Neural cell (in vitro differentiated cells): ENCODE results near the gene ATG7. TPM values are rescaled to one million over a fixed set of nuclear protein-coding genes. Genes with fewer than 3 reads are reported as not detected.

ENCODE experiments used
- H2AFZ ChIP-seq: fragments of 200-600, 300-800 bp; sonication (generic), shearing (Covaris generic); 2 replicates; pipeline ENCODE4 v1.6.0; 2014; ENCODE audit warnings: low read depth, mild to moderate bottlenecking, antibody characterized with exemption, low read length, moderate library complexity
- H3F3A ChIP-seq: fragments of 200-600 bp; shearing (Covaris generic); 2 replicates; pipeline ENCODE4 v1.6.1; 2016; ENCODE audit warnings: mild to moderate bottlenecking, moderate library complexity, mixed read lengths, antibody characterized with exemption, low read length; ENCODE audit not compliant: insufficient read depth, poor library complexity, severe bottlenecking
- H3K27ac ChIP-seq: fragments of 200-600, 300-800 bp; sonication (generic), shearing (Covaris generic); 2 replicates; pipeline ENCODE4 v1.5.1; 2014; ENCODE audit warnings: mild to moderate bottlenecking, low read length, moderate library complexity
- H3K27me3 ChIP-seq: fragments of 300-800, 200-600 bp; sonication (generic), shearing (Covaris generic); 2 replicates; pipeline ENCODE4 v1.6.0; 2014; ENCODE audit warnings: mild to moderate bottlenecking, low read depth, low read length, moderate library complexity; ENCODE audit not compliant: insufficient read depth
- H3K36me3 ChIP-seq: fragments of 300-800, 200-600 bp; sonication (generic), shearing (Covaris generic); 2 replicates; pipeline ENCODE4 v1.5.1; 2014; ENCODE audit warnings: mild to moderate bottlenecking, antibody characterized with exemption, low read length, moderate library complexity; ENCODE audit not compliant: insufficient read depth
- H3K4me2 ChIP-seq: fragments of 300-800, 200-600 bp; sonication (generic), shearing (Covaris generic); 2 replicates; pipeline ENCODE4 v1.6.0; 2014; ENCODE audit warnings: mild to moderate bottlenecking, low read length
- H3K4me3 ChIP-seq: fragments of 300-800, 200-600 bp; sonication (generic), shearing (Covaris generic); 2 replicates; pipeline ENCODE4 v1.5.1; 2014; ENCODE audit warnings: mild to moderate bottlenecking, low read length, moderate library complexity
- H3K79me2 ChIP-seq: fragments of 200-600 bp; shearing (Covaris generic); replicated peaks from 2 replicates; pipeline ENCODE4 v1.6.0; 2014; ENCODE audit warnings: mild to moderate bottlenecking, low read length, moderate library complexity; ENCODE audit not compliant: insufficient read depth
- H3K9ac ChIP-seq: fragments of 300-800, 200-600 bp; sonication (generic), shearing (Covaris generic); 2 replicates; pipeline ENCODE4 v1.6.1; 2016; ENCODE audit warnings: mild to moderate bottlenecking, low read length, mixed read lengths
- H3K9me2 ChIP-seq: fragments of 200-600 bp; shearing (Covaris generic); 2 replicates; pipeline ENCODE4 v1.6.1; 2016; ENCODE audit warnings: mild to moderate bottlenecking, low read length, mixed read lengths; ENCODE audit not compliant: insufficient read depth
- H3K9me3 ChIP-seq: fragments of 200-600, 300-800 bp; sonication (generic), shearing (Covaris generic); 2 replicates; pipeline ENCODE4 v1.6.1; 2016; ENCODE audit warnings: mild to moderate bottlenecking, mixed run types, low read length, moderate library complexity, mixed read lengths
- H4K20me1 ChIP-seq: fragments of 200-600 bp; shearing (Covaris generic); 2 replicates; pipeline ENCODE4 v1.6.1; 2016; ENCODE audit warnings: mild to moderate bottlenecking, mixed run types; ENCODE audit not compliant: insufficient read depth
- EP300 ChIP-seq: fragments of 450-650 bp; conservative IDR thresholded peaks from 2 replicates; pipeline ENCODE4 v1.6.1; 2014; ENCODE audit warnings: antibody characterized with exemption, mild to moderate bottlenecking, moderate library complexity; ENCODE audit not compliant: poor library complexity, severe bottlenecking
- EZH2 ChIP-seq: fragments of 200-600, 300-800 bp; shearing (Covaris generic), sonication (generic); IDR thresholded peaks from 2 replicates; pipeline ENCODE4 v1.6.1; 2014; ENCODE audit warnings: antibody characterized with exemption, low read length, borderline replicate concordance, mild to moderate bottlenecking; ENCODE audit not compliant: insufficient read depth, poor library complexity, severe bottlenecking
- MXI1 ChIP-seq: fragments of 450-650 bp; conservative IDR thresholded peaks from 2 replicates; pipeline ENCODE4 v1.6.1; 2014; ENCODE audit warnings: antibody characterized with exemption, mild to moderate bottlenecking; ENCODE audit not compliant: poor library complexity, severe bottlenecking
- POLR2AphosphoS5 ChIP-seq: IDR thresholded peaks from 2 replicates; pipeline ENCODE4 v1.6.1; 2012
- RAD21 ChIP-seq: fragments of 450-650 bp; conservative IDR thresholded peaks from 2 replicates; pipeline ENCODE4 v1.6.1; 2014; ENCODE audit warnings: antibody characterized with exemption, mild to moderate bottlenecking, moderate library complexity
- SMC3 ChIP-seq: fragments of 450-650 bp; conservative IDR thresholded peaks from 2 replicates; pipeline ENCODE4 v1.6.1; 2014; ENCODE audit warnings: antibody characterized with exemption, mild to moderate bottlenecking, moderate library complexity; ENCODE audit not compliant: poor library complexity
- TAF1 ChIP-seq: IDR thresholded peaks from 2 replicates; pipeline ENCODE4 v1.6.1; 2012; ENCODE audit warnings: low read depth
- polyA plus RNA-seq: library from polyadenylated mRNA; depleted of rRNA; stranded (reverse); fragments of >200 nt; gene quantifications from 2 replicates; pipeline ENCODE4 v1.2.3, GENCODE V29; 2014
- TF ChIP-seq, protein P1 (sequence below): fragments of 450-650 bp; IDR thresholded peaks from 2 replicates; pipeline ENCODE4 v1.5.1; 2014; ENCODE audit warnings: antibody characterized with exemption, mild to moderate bottlenecking, moderate library complexity; ENCODE audit not compliant: poor library complexity, severe bottlenecking
- TF ChIP-seq, protein P2 (sequence below): IDR thresholded peaks from 2 replicates; pipeline ENCODE4 v1.6.1; 2012; ENCODE audit warnings: borderline replicate concordance

ATG7 gene
- polyA plus RNA-seq, 1 donor from 2014 or later, result 28.8 TPM

- no peaks in the 10 kb centered on the region for H3K9me2 ChIP-seq
- H3K36me3 ChIP-seq, result no peaks in the 10 kb centered on the region
- no peak overlapping the region for H2AFZ ChIP-seq
- H3K4me3 ChIP-seq, result no peak overlapping the region
- TF ChIP-seq POLR2AphosphoS5 (no peak), TAF1 (no peak), RAD21 (no peak), EZH2 (no peak)
- H3K4me2 ChIP-seq, result no peak overlapping the region
- peaks cover 66% of the 10 kb centered on the region for H3K79me2 ChIP-seq
- H4K20me1 ChIP-seq, result no peaks in the 10 kb centered on the region
- no peaks in the 10 kb centered on the region for H3K27me3 ChIP-seq
- peaks cover 4% of the 10 kb centered on the region for H3F3A ChIP-seq
- no peak overlapping the region for H3K9ac ChIP-seq
- H3K27ac ChIP-seq, result no peak overlapping the region
- H3K9me3 ChIP-seq, result no peaks in the 10 kb centered on the region
These were observed 311.4 kb downstream of the ATG7 start for GRCh38 chr3:11583638-11584046.

GRCh38 chr3:11584570-11584969 lies 312.4 kb downstream of the ATG7 start:
- peaks cover 59% of the 10 kb centered on the region for H3K79me2 ChIP-seq

More at GRCh38 chr3:11584570-11584969, 312.4 kb downstream of the ATG7 start:
- Histone ChIP-seq H3K4me3 (no peak overlapping the region), H3K9me2 (no peaks in the 10 kb centered on the region), H4K20me1 (no peaks in the 10 kb centered on the region), H3K36me3 (no peaks in the 10 kb centered on the region), H3K9me3 (no peaks in the 10 kb centered on the region), H3F3A (peaks cover 4% of the 10 kb centered on the region), H3K9ac (no peak overlapping the region), H2AFZ (no peak overlapping the region), H3K27ac (no peak overlapping the region), H3K4me2 (no peak overlapping the region), H3K27me3 (no peaks in the 10 kb centered on the region)
- TF ChIP-seq, protein P1, sequence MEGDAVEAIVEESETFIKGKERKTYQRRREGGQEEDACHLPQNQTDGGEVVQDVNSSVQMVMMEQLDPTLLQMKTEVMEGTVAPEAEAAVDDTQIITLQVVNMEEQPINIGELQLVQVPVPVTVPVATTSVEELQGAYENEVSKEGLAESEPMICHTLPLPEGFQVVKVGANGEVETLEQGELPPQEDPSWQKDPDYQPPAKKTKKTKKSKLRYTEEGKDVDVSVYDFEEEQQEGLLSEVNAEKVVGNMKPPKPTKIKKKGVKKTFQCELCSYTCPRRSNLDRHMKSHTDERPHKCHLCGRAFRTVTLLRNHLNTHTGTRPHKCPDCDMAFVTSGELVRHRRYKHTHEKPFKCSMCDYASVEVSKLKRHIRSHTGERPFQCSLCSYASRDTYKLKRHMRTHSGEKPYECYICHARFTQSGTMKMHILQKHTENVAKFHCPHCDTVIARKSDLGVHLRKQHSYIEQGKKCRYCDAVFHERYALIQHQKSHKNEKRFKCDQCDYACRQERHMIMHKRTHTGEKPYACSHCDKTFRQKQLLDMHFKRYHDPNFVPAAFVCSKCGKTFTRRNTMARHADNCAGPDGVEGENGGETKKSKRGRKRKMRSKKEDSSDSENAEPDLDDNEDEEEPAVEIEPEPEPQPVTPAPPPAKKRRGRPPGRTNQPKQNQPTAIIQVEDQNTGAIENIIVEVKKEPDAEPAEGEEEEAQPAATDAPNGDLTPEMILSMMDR, result no peak
- TF ChIP-seq, protein P2, sequence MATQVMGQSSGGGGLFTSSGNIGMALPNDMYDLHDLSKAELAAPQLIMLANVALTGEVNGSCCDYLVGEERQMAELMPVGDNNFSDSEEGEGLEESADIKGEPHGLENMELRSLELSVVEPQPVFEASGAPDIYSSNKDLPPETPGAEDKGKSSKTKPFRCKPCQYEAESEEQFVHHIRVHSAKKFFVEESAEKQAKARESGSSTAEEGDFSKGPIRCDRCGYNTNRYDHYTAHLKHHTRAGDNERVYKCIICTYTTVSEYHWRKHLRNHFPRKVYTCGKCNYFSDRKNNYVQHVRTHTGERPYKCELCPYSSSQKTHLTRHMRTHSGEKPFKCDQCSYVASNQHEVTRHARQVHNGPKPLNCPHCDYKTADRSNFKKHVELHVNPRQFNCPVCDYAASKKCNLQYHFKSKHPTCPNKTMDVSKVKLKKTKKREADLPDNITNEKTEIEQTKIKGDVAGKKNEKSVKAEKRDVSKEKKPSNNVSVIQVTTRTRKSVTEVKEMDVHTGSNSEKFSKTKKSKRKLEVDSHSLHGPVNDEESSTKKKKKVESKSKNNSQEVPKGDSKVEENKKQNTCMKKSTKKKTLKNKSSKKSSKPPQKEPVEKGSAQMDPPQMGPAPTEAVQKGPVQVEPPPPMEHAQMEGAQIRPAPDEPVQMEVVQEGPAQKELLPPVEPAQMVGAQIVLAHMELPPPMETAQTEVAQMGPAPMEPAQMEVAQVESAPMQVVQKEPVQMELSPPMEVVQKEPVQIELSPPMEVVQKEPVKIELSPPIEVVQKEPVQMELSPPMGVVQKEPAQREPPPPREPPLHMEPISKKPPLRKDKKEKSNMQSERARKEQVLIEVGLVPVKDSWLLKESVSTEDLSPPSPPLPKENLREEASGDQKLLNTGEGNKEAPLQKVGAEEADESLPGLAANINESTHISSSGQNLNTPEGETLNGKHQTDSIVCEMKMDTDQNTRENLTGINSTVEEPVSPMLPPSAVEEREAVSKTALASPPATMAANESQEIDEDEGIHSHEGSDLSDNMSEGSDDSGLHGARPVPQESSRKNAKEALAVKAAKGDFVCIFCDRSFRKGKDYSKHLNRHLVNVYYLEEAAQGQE, result no peak
- TF ChIP-seq MXI1 (no peak), EP300 (no peak), RAD21 (no peak), SMC3 (no peak), POLR2AphosphoS5 (no peak), EZH2 (no peak), TAF1 (no peak)
